Measurements from ENCODE around the gene NDUFAF3.

DNA sequence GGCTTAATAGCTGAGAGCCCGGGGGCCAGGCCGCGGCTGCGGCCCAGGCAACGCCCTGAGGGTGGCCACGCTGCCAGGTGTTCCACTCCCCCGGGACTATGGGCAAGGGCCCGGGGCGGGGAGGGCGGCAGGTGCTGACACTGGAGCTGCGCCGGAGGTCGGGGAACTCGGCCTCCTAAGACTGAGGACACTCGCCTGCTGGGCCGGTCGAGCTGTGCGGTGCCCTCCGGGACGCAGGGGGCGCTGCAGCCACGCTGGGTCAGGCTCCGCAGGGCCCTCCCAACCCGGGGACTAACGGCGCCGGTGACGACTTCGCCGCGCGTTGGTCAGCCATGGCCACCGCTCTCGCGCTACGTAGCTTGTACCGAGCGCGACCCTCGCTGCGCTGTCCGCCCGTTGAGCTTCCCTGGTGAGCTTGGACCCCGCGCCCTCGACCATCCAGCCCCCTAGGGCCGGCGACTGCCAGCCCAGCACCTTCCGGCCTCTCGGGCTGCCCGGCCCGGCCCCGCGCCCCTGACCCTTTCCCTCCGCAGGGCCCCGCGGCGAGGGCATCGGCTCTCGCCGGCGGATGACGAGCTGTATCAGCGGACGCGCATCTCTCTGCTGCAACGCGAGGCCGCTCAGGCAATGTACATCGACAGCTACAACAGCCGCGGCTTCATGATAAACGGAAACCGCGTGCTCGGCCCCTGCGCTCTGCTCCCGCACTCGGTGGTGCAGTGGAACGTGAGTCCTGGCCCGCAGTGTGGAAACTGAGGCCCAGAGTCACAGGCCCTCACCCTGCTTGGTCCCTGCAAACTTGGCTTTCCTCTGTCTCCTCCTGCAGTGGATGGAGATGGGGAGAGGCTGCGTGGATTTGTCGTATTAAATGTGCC lies at the start of gene NDUFAF3:
- TF ChIP-seq, protein P1, sequence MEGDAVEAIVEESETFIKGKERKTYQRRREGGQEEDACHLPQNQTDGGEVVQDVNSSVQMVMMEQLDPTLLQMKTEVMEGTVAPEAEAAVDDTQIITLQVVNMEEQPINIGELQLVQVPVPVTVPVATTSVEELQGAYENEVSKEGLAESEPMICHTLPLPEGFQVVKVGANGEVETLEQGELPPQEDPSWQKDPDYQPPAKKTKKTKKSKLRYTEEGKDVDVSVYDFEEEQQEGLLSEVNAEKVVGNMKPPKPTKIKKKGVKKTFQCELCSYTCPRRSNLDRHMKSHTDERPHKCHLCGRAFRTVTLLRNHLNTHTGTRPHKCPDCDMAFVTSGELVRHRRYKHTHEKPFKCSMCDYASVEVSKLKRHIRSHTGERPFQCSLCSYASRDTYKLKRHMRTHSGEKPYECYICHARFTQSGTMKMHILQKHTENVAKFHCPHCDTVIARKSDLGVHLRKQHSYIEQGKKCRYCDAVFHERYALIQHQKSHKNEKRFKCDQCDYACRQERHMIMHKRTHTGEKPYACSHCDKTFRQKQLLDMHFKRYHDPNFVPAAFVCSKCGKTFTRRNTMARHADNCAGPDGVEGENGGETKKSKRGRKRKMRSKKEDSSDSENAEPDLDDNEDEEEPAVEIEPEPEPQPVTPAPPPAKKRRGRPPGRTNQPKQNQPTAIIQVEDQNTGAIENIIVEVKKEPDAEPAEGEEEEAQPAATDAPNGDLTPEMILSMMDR (IDR thresholded peaks at IDR 0.05) = peak; percentile 85 to 99 (median 92)
- TF ChIP-seq POLR2AphosphoS5 (IDR thresholded peaks at IDR 0.05) = peak; percentile 48

Measured in prostate gland (tissue), 2 donors.